ENCODE data around the gene RAB35.

GRCh38 chr12:120099738-120100137 lies 16.8 kb downstream of the RAB35 start:
- TF ChIP-seq, protein P1, sequence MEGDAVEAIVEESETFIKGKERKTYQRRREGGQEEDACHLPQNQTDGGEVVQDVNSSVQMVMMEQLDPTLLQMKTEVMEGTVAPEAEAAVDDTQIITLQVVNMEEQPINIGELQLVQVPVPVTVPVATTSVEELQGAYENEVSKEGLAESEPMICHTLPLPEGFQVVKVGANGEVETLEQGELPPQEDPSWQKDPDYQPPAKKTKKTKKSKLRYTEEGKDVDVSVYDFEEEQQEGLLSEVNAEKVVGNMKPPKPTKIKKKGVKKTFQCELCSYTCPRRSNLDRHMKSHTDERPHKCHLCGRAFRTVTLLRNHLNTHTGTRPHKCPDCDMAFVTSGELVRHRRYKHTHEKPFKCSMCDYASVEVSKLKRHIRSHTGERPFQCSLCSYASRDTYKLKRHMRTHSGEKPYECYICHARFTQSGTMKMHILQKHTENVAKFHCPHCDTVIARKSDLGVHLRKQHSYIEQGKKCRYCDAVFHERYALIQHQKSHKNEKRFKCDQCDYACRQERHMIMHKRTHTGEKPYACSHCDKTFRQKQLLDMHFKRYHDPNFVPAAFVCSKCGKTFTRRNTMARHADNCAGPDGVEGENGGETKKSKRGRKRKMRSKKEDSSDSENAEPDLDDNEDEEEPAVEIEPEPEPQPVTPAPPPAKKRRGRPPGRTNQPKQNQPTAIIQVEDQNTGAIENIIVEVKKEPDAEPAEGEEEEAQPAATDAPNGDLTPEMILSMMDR (conservative IDR thresholded peaks at IDR 0.05), result no peak
- no peak for TF ChIP-seq ZFX (IDR thresholded peaks at IDR 0.05)

Measured in C4-2B (cell line).